Esophagus muscularis mucosa (tissue), 4 donors: ENCODE results near the gene PLA1A. TPM values are rescaled to one million over a fixed set of nuclear protein-coding genes. Genes with fewer than 3 reads are reported as not detected.

Source experiments
- DNase-seq: peaks from one replicate; pipeline ENCODE4 v3.0.0-alpha.2; 2017; ENCODE audit errors: extremely low spot score
- H3K27ac ChIP-seq, 4 donors: fragments of 200-600 bp; sonication (generic); replicated peaks in 1 of 4; 1 replicate in 3 of 4; 2 replicates in 1 of 4; pipeline ENCODE4 v1.5.1; 2016 to 2019; ENCODE audit warnings: mild to moderate bottlenecking in 1 of 4
- H3K27me3 ChIP-seq, 4 donors: fragments of 200-600 bp; sonication (generic); one replicate each; pipeline versions ENCODE4 v1.5.1 to v1.6.0; 2016 to 2019
- H3K36me3 ChIP-seq, 4 donors: fragments of 200-600 bp; sonication (generic); one replicate each; pipeline ENCODE4 v1.5.1; 2016 to 2019
- H3K4me1 ChIP-seq, 4 donors: fragments of 200-600 bp; sonication (generic); one replicate each; pipeline ENCODE4 v1.5.1; 2016 to 2019
- H3K4me3 ChIP-seq, 4 donors: fragments of 200-600 bp; sonication (generic); 1 replicate in 2 of 4; 2 replicates in 2 of 4; pipeline ENCODE4 v1.5.1; 2016 to 2019; ENCODE audit warnings: mild to moderate bottlenecking in 4 of 4, moderate library complexity in 1 of 4
- H3K9me3 ChIP-seq, 4 donors: fragments of 200-600 bp; sonication (generic); 1 replicate in 3 of 4; 2 replicates in 1 of 4; pipeline ENCODE4 v1.5.1; 2016 to 2019
- CTCF ChIP-seq, 3 experiments: fragments of 200-600 bp in 2 of 3; fragments of 450-650 bp in 1 of 3; sonication (generic) in 2 of 3; IDR thresholded peaks; one replicate each; pipeline ENCODE4 v1.5.1; 2017 to 2019; ENCODE audit warnings: antibody characterized with exemption in 3 of 3, mild to moderate bottlenecking in 2 of 3, moderate library complexity in 1 of 3
- EP300 ChIP-seq: sonication (generic); formaldehyde crosslinking; IDR thresholded peaks from one replicate; pipeline ENCODE4 v1.6.1; 2017; ENCODE audit warnings: antibody characterized with exemption
- POLR2A ChIP-seq: fragments of 450-650 bp; IDR thresholded peaks from one replicate; pipeline ENCODE4 v1.6.1; 2017; ENCODE audit warnings: antibody characterized with exemption, moderate library complexity, mild to moderate bottlenecking, low read depth
- POLR2AphosphoS5 ChIP-seq, 2 donors: sonication (generic); formaldehyde crosslinking; IDR thresholded peaks; one replicate each; pipeline ENCODE4 v1.6.1; 2017; ENCODE audit warnings: antibody characterized with exemption in 2 of 2
- WGBS: methylation state at CpG from one replicate; pipeline ENCODE4 v1.1.5; 2018; 5-methylcytosine and 5-hydroxymethylcytosine counted together
- intact Hi-C: fragments of 100-400 bp; cut with DNase I; formaldehyde crosslinking; loops from one replicate; pipeline ENCODE4 v1.15.1; 2023
- total RNA-seq, 4 donors: library from RNA; depleted of rRNA; stranded (reverse); fragments of >200 nt; gene quantifications; one replicate each; pipeline versions ENCODE4 v1.1.0 to v1.2.1, GENCODE V29; 2016

PLA1A gene
- total RNA-seq, 4 donors from 2014 or later: 1.5 to 2.9 (median 2.0) TPM

- Histone ChIP-seq H3K27ac (no peak overlapping the region), H3K27me3 (no peaks in the 10 kb centered on the region), H3K9me3 (no peaks in the 10 kb centered on the region), H3K36me3 (no peaks in the 10 kb centered on the region), H3K4me1 (peaks cover 11 to 61% (median 29%) of the 10 kb centered on the region in 4 donors), H3K4me3 (no peak overlapping the region)
- TF ChIP-seq EP300: no peak
- no peak for TF ChIP-seq POLR2AphosphoS5 (IDR thresholded peaks at IDR 0.05)
- no peak for TF ChIP-seq POLR2A
- 82% methylated on average over 4 of the region's 4 CpGs for WGBS
- intact Hi-C loops: no loop called here
- DNase-seq: no peak
Observed at GRCh38 chr3:119632216-119632615, 34.5 kb downstream of the PLA1A start.

DNA sequence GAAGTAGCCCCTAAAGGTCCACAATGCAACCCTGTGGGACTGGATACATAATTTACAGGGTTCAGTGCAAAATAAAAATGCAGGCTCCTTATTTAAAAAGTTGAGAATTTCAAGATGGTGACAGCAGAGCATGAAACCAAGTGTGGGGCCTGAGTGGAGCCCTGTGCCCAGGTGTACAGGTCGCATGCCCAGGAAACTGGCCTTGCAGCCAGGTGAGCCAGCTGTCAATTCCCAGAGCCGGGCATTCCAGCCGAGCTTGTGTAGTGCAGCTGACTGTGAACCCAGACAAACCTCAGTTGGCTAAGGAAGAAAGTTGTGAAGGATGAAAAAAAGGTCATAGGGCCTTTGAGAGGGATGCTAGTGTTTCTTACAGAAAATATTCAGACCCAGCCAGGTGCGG, 35.1 kb downstream of the PLA1A start:
- WGBS: 78% methylated on average over 4 of the region's 4 CpGs
- Histone ChIP-seq H3K4me1 (peaks cover 15 to 66% (median 31%) of the 10 kb centered on the region in 4 donors), H3K4me3 (no peak overlapping the region), H3K36me3 (no peaks in the 10 kb centered on the region), H3K27ac (no peak overlapping the region), H3K9me3 (no peaks in the 10 kb centered on the region), H3K27me3 (no peaks in the 10 kb centered on the region)
- no peak for TF ChIP-seq EP300
- TF ChIP-seq POLR2AphosphoS5 (IDR thresholded peaks at IDR 0.05): no peak
- no peak for TF ChIP-seq CTCF (IDR thresholded peaks at IDR 0.05)
- no peak for TF ChIP-seq POLR2A
- no peak for DNase-seq
- intact Hi-C loops: no loop called here

DNA sequence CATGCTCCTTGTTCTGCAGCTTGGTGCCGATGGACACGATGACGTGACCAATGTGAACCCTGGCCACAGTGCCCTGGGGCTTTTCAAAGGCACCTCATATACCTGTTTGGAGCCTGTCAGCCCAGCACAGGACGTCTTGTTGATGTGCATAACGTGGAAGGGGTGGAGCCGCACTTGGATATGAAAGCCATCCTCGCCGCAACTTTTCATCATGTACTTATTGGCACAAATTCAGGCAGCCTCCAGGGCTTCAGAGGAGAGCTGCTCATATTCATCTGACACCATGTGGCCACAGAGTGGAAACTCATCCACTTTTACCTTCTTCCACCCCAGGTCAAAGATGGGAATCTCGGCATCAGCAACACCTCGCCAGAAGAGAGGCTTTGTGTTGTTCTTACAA, 38.0 kb downstream of the PLA1A start:
- TF ChIP-seq CTCF (IDR thresholded peaks at IDR 0.05) (no peak), POLR2A (no peak), EP300 (no peak), POLR2AphosphoS5 (IDR thresholded peaks at IDR 0.05) (no peak)
- peaks cover 17 to 46% (median 28%) of the 10 kb centered on the region in 4 donors for H3K4me1 ChIP-seq
- 90% methylated on average over 10 of the region's 10 CpGs for WGBS
- H3K9me3 ChIP-seq: no peaks in the 10 kb centered on the region
- H3K27ac ChIP-seq: peak overlapping the region; percentile 10 to 80 (median 22)
- no peak overlapping the region for H3K4me3 ChIP-seq
- no peaks in the 10 kb centered on the region for H3K27me3 ChIP-seq
- intact Hi-C loops: no loop called here
- no peak for DNase-seq
- H3K36me3 ChIP-seq: peaks cover 0 to 4% (median 1%) of the 10 kb centered on the region in 4 donors

- intact Hi-C loops: no loop called here
- H3K27me3 ChIP-seq: no peaks in the 10 kb centered on the region
- no peak overlapping the region for H3K4me3 ChIP-seq
- H3K36me3 ChIP-seq: peaks cover 1 to 8% (median 4%) of the 10 kb centered on the region in 4 donors
- DNase-seq: no peak
- H3K9me3 ChIP-seq: no peaks in the 10 kb centered on the region
- H3K4me1 ChIP-seq: peaks cover 16 to 42% (median 28%) of the 10 kb centered on the region in 4 donors
- peak overlapping the region; percentile 10 to 80 (median 42) for H3K27ac ChIP-seq
- 64% methylated on average over 1 of the region's 1 CpG for WGBS
- no peak for TF ChIP-seq POLR2AphosphoS5 (IDR thresholded peaks at IDR 0.05)
- no peak for TF ChIP-seq EP300
- TF ChIP-seq CTCF (IDR thresholded peaks at IDR 0.05): no peak
- TF ChIP-seq POLR2A: no peak
Observed at GRCh38 chr3:119636249-119636648, 38.6 kb downstream of the PLA1A start.

- Histone ChIP-seq H3K4me1 (peaks cover 16 to 38% (median 26%) of the 10 kb centered on the region in 4 donors), H3K4me3 (no peak overlapping the region), H3K9me3 (no peaks in the 10 kb centered on the region), H3K36me3 (peaks cover 4 to 16% (median 12%) of the 10 kb centered on the region in 4 donors), H3K27ac (peak overlapping the region; percentile 52 to 80 (median 72)), H3K27me3 (no peaks in the 10 kb centered on the region)
- 95% methylated on average over 4 of the region's 4 CpGs for WGBS
- intact Hi-C loops: no loop called here
- TF ChIP-seq EP300: no peak
- no peak for TF ChIP-seq POLR2AphosphoS5 (IDR thresholded peaks at IDR 0.05)
- TF ChIP-seq POLR2A: no peak
- TF ChIP-seq CTCF (IDR thresholded peaks at IDR 0.05): no peak
- no peak for DNase-seq
Observed at GRCh38 chr3:119636891-119637611, 39.4 kb downstream of the PLA1A start.
